Uterus (tissue), 4 donors: ENCODE measurements around the gene SERHL2. TPM values are rescaled to one million over a fixed set of nuclear protein-coding genes. Genes with fewer than 3 reads are reported as not detected.
A peak's percentile ranks its signal among the peaks of the same experiment; 100 is the strongest.
"Not testable (repeated sequence)": the region's sequence is repeated elsewhere in the genome, so short reads cannot be mapped to it uniquely, and the experiment has no call there.

Experiments
- DNase-seq, 2 donors: peaks; one replicate each; pipeline ENCODE4 v3.0.0-alpha.2; 2019 to 2020
- H3K27ac ChIP-seq, 2 donors: fragments of 200-600 bp; sonication (generic); 1 replicate in 1 of 2; 2 replicates in 1 of 2; pipeline ENCODE4 v1.5.1; 2016 to 2018
- H3K27me3 ChIP-seq, 2 donors: fragments of 200-600 bp; sonication (generic); one replicate each; pipeline ENCODE4 v1.5.1; 2018 to 2019; ENCODE audit warnings: control low read depth in 1 of 2
- H3K36me3 ChIP-seq, 2 donors: fragments of 200-600 bp; sonication (generic); one replicate each; pipeline ENCODE4 v1.5.1; 2019; ENCODE audit warnings: control low read depth in 1 of 2
- H3K4me1 ChIP-seq, 2 donors: fragments of 200-600 bp; sonication (generic); one replicate each; pipeline ENCODE4 v1.5.1; 2018 to 2019; ENCODE audit warnings: control low read depth in 1 of 2
- H3K4me3 ChIP-seq, 2 donors: fragments of 200-600 bp; sonication (generic); 1 replicate in 1 of 2; 2 replicates in 1 of 2; pipeline ENCODE4 v1.5.1; 2018 to 2019; ENCODE audit warnings: mild to moderate bottlenecking in 1 of 2
- H3K9me3 ChIP-seq, 2 donors: fragments of 200-600 bp; sonication (generic); one replicate each; pipeline ENCODE4 v1.5.1; 2019; ENCODE audit warnings: control low read depth in 1 of 2
- POLR2A ChIP-seq, 2 donors: fragments of 450-650 bp; IDR thresholded peaks; one replicate each; pipeline ENCODE4 v1.6.1; 2016; ENCODE audit warnings: antibody characterized with exemption in 2 of 2, mild to moderate bottlenecking in 1 of 2, moderate library complexity in 1 of 2
- intact Hi-C: fragments of 100-400 bp; cut with DNase I; formaldehyde crosslinking; loops from one replicate; pipeline ENCODE4 v1.15.1; 2023; ENCODE audit warnings: low total_unique reads
- total RNA-seq, 4 donors: library from RNA; depleted of rRNA in 3 of 4; stranded (reverse); fragments of >200 nt in 3 of 4; gene quantifications; one replicate each; pipeline versions ENCODE4 v1.1.0 to v1.2.4, GENCODE V29; 2014 to 2023
- TF ChIP-seq, protein P1 (sequence below), 4 experiments: fragments of 200-600 bp in 2 of 4; fragments of 450-650 bp in 2 of 4; sonication (generic) in 2 of 4; IDR thresholded peaks; one replicate each; pipeline ENCODE4 v1.5.1; 2016 to 2019; ENCODE audit warnings: antibody characterized with exemption in 4 of 4, mild to moderate bottlenecking in 2 of 4, moderate library complexity in 1 of 4
- donor health status: DM: yes; HTN: yes; CAD: no.

SERHL2 gene
- total RNA-seq, 4 donors from 2014 or later: 3.6 to 9.9 (median 6.7) TPM

DNA sequence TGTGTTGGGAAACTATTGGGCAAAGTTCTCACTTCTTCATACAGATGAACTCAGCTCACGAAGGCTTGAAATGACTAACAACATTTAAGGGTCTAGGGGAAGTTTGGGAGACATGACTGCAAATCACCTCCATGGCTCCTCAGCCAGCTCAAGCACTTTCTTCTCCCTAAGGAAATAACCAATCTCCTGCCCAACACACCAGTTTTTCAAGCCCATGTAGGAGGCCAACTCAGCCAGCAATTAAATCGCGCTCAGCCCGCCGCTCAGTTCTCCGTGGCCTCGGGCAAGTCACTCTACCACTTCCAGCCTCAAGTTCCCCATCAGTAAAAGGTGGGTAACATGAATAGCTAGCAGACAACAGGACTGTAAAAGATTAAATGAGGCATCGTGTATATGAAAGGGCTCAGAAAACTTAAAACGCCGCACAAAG, 60.1 kb downstream of the SERHL2 start:
- Histone ChIP-seq H3K27ac (peak overlapping the region; percentile 97 to 98), H3K9me3 (no peaks in the 10 kb centered on the region), H3K4me3 (peak overlapping the region; percentile 48 to 95), H3K36me3 (no peaks in the 10 kb centered on the region), H3K27me3 (no peaks in the 10 kb centered on the region), H3K4me1 (peaks cover 17 to 18% of the 10 kb centered on the region in 2 donors)
- TF ChIP-seq, protein P1, sequence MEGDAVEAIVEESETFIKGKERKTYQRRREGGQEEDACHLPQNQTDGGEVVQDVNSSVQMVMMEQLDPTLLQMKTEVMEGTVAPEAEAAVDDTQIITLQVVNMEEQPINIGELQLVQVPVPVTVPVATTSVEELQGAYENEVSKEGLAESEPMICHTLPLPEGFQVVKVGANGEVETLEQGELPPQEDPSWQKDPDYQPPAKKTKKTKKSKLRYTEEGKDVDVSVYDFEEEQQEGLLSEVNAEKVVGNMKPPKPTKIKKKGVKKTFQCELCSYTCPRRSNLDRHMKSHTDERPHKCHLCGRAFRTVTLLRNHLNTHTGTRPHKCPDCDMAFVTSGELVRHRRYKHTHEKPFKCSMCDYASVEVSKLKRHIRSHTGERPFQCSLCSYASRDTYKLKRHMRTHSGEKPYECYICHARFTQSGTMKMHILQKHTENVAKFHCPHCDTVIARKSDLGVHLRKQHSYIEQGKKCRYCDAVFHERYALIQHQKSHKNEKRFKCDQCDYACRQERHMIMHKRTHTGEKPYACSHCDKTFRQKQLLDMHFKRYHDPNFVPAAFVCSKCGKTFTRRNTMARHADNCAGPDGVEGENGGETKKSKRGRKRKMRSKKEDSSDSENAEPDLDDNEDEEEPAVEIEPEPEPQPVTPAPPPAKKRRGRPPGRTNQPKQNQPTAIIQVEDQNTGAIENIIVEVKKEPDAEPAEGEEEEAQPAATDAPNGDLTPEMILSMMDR (IDR thresholded peaks at IDR 0.05): no peak
- no peak for TF ChIP-seq POLR2A (IDR thresholded peaks at IDR 0.05)
- DNase-seq: no peak
- intact Hi-C loops: no loop called here

DNA sequence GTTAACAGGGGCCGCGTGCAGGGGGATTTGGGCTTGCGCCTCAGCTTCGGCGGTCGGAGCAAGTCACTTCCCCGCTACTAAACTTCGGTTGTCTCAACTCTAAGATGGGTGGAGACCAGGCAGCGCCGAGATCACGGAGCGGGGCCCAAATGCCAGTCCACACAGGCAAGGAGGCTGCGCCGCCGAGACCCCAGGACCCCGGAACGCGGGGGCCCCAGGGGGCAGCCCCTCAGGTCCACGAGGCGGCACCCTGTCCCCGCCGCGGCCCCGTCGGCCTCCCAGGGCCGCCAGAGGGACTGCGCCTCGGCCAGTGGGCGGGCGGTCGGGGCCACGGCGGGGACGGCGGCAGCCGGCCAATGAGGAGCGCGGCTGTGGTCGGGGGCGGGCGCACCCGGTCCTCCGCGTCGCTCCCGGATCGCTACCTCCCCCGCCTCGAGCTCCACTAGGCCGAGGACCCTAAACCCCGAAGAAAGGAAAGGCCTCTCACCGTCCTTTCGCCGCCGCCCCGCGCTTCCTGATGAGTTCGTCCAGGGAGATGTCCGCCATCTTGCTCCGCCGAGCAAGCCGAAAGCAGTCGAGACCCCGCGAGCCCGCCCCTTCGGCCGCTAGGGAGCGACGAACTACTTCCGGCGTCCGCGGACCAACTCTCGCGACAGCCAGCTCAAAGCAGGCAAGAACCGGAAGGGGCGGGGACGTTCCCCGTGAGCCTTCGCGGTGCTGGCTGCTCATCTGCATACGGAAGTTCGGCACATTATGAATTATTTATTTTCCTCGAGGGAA, 60.7 kb downstream of the SERHL2 start, which contains the start of gene POLDIP3:
Gene POLDIP3 (minus strand): TSS at position 572 of the 780 bp plus-strand sequence. CDS start 26 bp downstream, at position 546.
- intact Hi-C loops: no loop called here
- Histone ChIP-seq H3K9me3 (no peaks in the 10 kb centered on the region), H3K4me1 (peaks cover 14 to 18% of the 10 kb centered on the region in 2 donors), H3K27ac (peak within 1 kb of the TSS; percentile 97 to 98), H3K36me3 (no peaks in the 10 kb centered on the region), H3K4me3 (peak within 1 kb of the TSS; percentile 48 to 95), H3K27me3 (no peaks in the 10 kb centered on the region)
- TF ChIP-seq, protein P1 (IDR thresholded peaks at IDR 0.05): peak; percentile 20 to 49 (median 40)
- TF ChIP-seq POLR2A (IDR thresholded peaks at IDR 0.05): peak; percentile 59 to 74
- peak; percentile 99 for DNase-seq

DNA sequence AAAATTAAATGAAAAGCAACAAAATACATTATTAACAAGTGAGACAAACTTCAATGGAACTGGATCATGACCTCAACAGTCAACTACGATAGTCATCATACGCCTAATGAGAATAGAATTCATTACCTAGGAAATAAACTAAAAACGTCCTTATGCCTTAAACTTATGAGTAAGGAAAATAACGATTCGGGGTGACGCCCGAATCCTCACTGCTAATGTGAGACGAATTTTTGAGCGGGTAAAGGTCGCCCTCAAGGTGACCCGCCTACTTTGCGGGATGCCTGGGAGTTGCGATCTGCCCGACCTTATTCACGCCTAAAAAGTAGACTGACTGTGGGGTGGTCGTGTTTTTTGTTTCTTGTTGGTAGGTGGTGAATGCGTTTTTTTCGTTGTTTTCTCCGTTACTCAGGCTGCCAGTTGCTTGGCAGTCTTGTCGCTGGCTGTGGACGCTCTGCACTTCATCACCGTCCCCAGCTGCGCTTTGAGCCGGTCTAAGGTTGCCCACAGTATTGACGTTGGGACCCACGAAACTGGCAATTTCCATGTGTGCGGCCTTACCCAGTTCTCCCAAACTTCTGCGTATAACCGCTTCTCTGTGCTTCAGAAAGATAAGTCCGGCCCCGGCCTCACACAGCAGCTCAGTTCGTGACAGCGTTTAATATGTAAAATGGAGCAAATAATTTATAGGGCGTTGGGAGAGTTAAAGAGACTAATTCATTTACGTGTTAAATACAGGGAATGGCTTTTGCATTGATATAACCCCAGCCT, 61.5 kb downstream of the SERHL2 start:
- no peaks in the 10 kb centered on the region for H3K36me3 ChIP-seq
- peak; percentile 83 to 93 for DNase-seq
- H3K27ac ChIP-seq: peak overlapping the region; percentile 97 to 98
- TF ChIP-seq POLR2A (IDR thresholded peaks at IDR 0.05): peak; percentile 49 to 54
- TF ChIP-seq, protein P1 (IDR thresholded peaks at IDR 0.05): no peak
- no peaks in the 10 kb centered on the region for H3K9me3 ChIP-seq
- no peaks in the 10 kb centered on the region for H3K27me3 ChIP-seq
- H3K4me1 ChIP-seq: peaks cover 14 to 18% of the 10 kb centered on the region in 2 donors
- H3K4me3 ChIP-seq: peak overlapping the region; percentile 48 to 95
- intact Hi-C loops: no loop called here

DNA sequence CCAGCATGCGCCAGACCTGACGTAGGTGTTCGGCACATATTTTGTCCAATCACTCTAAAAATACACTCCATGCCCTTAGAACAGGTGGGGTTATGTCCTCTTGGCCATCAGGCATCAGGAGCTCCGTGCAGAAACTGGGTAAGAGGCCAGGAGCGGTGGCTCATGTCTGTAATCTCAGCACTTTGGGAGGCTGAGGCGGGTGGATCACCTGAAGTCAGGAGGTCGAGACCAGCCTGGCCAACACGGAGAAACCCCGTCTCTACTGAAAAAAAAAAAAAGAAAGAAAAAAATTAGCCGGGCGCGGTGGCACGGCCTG, 62.1 kb downstream of the SERHL2 start:
- H3K27me3 ChIP-seq, H3K36me3 ChIP-seq, intact Hi-C loops, H3K9me3 ChIP-seq: not testable (repeated sequence)
- Histone ChIP-seq H3K27ac (peak overlapping the region; percentile 97 to 98), H3K4me3 (peak overlapping the region; percentile 48 to 95), H3K4me1 (peaks cover 14 to 18% of the 10 kb centered on the region in 2 donors)
- DNase-seq: peak in 1 of 2 donors; percentile 54

GRCh38 chr22:42617155-42617983, 63.6 kb downstream of the SERHL2 start:
- Histone ChIP-seq H3K27me3 (no peaks in the 10 kb centered on the region), H3K4me3 (no peak overlapping the region), H3K4me1 (peaks cover 12 to 19% of the 10 kb centered on the region in 2 donors), H3K36me3 (no peaks in the 10 kb centered on the region), H3K27ac (peak overlapping the region; percentile 24 to 97), H3K9me3 (no peaks in the 10 kb centered on the region)
- intact Hi-C loops: no loop called here
- TF ChIP-seq POLR2A (IDR thresholded peaks at IDR 0.05): no peak
- TF ChIP-seq, protein P1 (IDR thresholded peaks at IDR 0.05): no peak
- no peak for DNase-seq
